ENCODE measurements around the gene MED29.

GRCh38 chr19:39350156-39350555 lies 41.0 kb upstream of the MED29 start:
- TF ChIP-seq CTCF (IDR thresholded peaks at IDR 0.05), result no peak
- no peak for TF ChIP-seq POLR2A (IDR thresholded peaks at IDR 0.05)
- TF ChIP-seq POLR2AphosphoS5 (IDR thresholded peaks at IDR 0.05), result no peak

All from stomach (tissue), 4 donors.